Prostate gland (tissue), 2 donors: ENCODE data around the gene PTPRT.

ENCODE experiments used
- POLR2A ChIP-seq: fragments of 450-650 bp; IDR thresholded peaks from one replicate; pipeline ENCODE4 v1.6.1; 2016; ENCODE audit warnings: antibody characterized with exemption, mild to moderate bottlenecking
- TF ChIP-seq, protein P1 (sequence below), 4 experiments: fragments of 200-600 bp in 2 of 4; fragments of 450-650 bp in 2 of 4; sonication (generic) in 2 of 4; IDR thresholded peaks; 1 replicate in 3 of 4; 2 replicates in 1 of 4; pipeline ENCODE4 v1.5.1; 2016 to 2019; ENCODE audit warnings: antibody characterized with exemption in 4 of 4, mild to moderate bottlenecking in 2 of 4, moderate library complexity in 2 of 4

DNA sequence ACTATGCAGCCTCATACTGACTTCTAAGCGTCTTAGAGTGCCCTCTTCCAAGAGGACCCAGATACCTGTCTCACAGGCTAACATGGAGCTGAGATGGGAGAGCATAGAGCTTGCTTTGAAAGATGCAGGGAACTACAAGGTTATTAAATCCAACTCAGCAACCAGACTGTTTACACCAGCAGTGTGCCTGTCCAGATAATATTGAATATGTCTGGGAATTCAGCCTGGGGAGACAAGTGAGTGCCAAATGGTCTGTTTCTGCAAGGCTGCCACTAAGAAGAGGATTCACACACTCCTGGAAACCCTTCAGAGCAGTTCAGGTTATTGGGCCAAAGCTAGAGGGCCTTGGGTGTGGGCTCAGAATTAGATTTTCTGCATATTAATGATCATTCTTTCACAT, 547.8 kb downstream of the PTPRT start:
- no peak for TF ChIP-seq POLR2A
- TF ChIP-seq, protein P1, sequence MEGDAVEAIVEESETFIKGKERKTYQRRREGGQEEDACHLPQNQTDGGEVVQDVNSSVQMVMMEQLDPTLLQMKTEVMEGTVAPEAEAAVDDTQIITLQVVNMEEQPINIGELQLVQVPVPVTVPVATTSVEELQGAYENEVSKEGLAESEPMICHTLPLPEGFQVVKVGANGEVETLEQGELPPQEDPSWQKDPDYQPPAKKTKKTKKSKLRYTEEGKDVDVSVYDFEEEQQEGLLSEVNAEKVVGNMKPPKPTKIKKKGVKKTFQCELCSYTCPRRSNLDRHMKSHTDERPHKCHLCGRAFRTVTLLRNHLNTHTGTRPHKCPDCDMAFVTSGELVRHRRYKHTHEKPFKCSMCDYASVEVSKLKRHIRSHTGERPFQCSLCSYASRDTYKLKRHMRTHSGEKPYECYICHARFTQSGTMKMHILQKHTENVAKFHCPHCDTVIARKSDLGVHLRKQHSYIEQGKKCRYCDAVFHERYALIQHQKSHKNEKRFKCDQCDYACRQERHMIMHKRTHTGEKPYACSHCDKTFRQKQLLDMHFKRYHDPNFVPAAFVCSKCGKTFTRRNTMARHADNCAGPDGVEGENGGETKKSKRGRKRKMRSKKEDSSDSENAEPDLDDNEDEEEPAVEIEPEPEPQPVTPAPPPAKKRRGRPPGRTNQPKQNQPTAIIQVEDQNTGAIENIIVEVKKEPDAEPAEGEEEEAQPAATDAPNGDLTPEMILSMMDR (IDR thresholded peaks at IDR 0.05) = no peak
